Activated CD8-positive, alpha-beta memory T cell treated with anti-CD3 and anti-CD28 coated beads, Interleukin-2, amount 50 U/mL, for 48 hours (primary cell): ENCODE results near the gene PRKG1.

Experiments used
- DNase-seq: peaks from one replicate; pipeline ENCODE4 v3.0.0-alpha.2; 2020

Gene PRKG1

DNA sequence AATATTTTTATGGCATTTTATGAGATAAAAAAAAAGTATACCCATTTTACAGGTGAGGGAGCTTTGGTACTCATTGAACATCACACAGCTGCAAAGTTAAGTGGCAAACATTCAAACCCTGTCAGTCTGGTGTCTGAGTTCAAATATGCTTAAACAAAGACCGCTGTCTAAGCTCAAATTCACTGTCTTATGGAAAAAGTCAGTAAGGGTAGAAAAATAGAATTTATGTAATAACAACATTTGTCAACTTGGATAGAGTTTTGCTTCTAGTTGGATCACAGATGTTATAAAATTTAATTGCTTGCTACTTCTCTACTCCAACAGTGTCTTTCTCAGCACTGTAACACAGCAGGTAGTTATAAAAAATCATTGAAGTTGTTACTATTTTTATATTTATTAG is 786.8 kb downstream of the PRKG1 start:
- DNase-seq: no peak

DNA sequence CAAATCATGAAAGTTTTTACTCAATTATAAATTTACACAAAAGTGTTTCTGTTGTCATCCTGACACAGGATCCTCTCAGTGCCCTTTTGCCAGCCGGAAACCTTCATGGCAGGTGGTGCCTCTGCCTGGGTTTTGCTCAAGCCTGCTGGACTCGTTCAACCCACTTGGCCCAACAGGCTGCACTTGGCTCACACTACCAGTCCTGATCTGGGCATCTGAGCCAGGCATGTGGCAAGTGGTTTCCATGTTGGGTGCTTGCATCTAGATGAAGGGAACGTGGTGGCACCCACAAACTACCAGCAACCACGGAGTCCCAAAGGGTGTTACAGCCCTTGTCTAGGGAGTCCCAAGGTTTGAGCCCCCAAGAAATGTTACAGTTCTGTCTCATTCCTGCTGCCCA is 787.4 kb downstream of the PRKG1 start:
- no peak for DNase-seq

DNA sequence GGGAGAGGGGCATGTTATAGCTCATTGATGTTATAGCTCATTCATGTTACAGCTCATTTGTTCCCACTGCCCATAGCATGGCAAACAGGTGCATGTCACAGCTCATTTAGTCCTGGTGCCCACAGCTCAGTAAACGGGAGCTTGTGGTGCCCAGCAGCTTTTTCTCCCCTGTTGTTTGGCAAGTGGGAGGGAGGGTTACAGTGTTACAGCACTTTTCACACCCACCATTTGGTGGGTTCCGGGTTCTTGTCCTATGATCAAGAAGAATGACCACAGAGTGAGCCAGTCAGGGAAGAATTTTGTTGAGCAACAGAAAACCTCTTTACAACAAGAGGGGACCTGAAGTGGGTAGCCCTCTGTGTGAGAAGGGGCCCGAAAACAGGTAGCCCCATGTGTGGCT is 787.9 kb downstream of the PRKG1 start:
- no peak for DNase-seq

DNA sequence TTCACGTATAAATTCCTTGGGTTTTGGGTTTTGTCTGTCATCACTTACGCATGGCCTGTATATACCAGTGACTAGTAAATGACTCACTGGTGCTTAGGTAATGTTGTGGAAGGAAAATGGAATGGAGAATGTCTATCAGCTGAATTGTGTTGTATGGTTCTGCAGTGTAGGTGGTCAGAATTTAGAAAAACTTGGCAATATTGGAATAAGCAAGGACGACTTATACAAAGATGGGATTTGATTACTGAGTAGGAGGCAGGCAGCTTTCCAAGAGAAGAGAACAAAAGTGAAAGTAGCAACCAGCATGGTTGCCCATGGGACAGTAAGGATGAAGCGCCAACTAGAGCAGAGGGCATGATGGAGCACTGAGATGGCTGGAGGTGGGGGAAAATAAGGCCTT is 793.7 kb downstream of the PRKG1 start:
- no peak for DNase-seq

DNA sequence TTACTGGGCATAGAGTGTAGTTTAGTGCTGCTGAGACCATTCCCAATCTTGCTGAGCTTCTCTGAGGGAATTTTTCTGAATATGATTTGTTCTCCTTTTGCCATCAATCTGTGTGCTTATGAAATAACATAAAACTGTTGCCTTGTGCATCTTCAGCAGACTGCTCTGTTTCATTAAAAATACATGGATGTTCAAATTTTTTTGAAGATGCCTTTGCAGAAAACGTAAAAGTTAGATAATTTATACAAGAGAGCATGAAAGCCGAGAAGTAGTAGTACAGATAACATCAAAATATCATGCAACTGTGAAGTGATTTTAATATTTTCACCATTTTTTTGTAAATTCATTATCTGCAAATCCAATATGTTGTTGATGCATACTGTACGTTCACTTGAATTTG is 799.8 kb downstream of the PRKG1 start:
- no peak for DNase-seq

DNA sequence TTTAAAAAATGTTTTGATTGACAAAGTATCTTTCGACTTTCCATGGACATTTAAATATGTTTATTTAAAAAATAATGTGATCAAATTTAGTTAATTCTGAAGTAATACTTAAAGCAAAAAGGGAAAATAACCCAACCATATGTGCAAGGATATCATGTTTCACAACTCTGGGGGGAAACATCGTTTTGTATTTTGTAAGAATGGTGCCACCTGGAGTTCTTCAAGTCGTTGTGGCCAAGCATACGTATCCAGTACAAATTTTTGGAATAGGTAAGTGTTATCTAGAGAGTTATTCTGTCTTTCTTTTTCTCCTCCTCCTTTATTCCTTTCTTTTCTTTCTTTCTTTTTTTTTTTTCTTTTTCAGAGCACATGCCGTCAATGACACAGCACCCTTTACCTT is 801.3 kb downstream of the PRKG1 start:
- no peak for DNase-seq

DNA sequence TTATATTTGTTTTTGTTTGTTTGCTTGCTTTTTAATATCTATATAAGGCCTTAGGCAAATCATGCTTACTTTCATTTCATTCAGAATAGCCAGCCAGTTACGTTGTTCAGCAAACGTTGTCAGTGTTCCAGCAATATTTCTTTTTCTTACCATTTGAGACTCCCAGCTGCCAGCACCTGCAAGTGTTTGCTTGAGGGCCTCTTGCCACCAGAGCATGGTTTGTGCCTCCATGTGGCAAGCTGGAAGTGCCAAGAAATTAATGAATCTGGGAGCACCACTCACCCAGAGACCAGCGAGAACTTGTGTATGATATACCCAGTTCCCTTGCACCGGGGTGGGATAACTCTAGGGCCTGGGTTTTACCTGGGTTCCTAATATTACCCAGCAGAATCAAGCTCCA is 802.2 kb downstream of the PRKG1 start:
- DNase-seq: no peak

DNA sequence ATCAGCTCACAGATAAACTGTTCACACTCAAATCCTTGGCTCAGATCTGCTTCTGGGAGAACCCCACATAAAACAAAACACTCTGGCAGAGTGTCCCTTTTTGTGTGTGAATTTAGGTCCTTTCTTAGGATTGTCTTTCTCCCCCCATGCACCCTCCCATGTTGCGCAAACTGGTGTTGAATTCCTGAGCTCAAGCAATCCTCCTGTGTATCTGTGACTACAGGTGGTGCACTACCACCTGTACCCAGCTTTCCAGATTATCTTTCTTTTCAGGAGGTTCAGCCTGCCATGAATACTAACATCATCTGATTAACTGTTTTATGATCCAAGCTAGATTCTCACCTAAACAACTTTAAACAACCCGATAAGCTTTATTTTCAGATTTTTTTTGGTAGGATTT is 802.7 kb downstream of the PRKG1 start:
- DNase-seq: no peak

DNA sequence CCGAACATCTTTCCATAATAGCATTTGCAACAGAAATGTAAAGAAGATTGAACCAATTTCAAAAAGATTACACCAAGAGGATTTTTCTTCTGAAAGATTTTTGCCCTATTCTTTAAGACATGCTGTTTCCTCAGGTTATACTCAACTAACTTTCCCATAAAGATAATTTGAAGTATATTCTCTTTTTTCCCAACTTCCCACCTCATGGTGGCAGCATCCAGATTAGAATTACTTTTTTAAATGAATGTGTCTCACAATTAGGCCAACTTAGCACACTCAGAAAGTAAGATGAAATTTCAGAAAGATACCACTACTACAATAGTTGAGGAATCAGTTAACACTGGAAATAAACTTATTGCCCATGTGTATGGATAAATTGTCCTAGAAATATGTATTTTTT is 803.3 kb downstream of the PRKG1 start:
- DNase-seq: no peak

DNA sequence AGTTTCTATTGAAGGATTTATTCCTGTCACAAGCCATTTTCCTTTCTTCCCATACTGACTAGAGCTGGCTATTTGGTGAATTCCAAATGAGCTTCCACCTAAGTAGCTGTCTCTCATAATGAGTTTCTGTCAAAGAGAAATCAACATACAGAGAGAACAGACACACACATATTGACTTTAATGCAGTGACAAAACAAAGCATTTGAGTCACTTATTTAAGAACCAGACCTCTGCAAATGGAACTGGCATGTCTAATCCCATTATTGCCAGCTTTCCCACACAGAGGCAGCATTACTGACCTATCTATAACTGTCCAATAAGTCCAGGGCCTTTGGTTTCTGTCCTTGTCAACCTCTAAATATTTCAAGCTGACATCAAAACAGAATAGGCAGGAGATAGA is 804.4 kb downstream of the PRKG1 start:
- no peak for DNase-seq

DNA sequence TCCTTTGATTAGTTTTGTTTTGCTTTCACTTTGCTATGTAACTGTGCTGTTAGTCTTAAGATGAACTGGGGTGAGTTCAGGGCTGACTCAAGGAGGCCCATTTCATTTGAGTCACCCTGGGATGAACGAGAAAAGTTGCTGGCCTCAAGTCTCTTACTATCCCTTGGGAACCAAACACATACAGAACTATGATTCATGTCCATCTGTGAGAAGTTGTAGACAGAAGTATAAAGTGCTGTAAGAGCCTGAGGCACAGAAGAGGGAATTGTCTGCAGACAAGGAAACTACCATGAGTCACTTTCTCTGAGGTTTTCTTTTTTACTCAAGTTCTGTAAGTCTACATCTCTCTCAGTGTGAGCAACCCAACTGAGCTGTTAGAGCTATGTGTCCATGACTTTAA is 805.0 kb downstream of the PRKG1 start:
- DNase-seq: no peak

DNA sequence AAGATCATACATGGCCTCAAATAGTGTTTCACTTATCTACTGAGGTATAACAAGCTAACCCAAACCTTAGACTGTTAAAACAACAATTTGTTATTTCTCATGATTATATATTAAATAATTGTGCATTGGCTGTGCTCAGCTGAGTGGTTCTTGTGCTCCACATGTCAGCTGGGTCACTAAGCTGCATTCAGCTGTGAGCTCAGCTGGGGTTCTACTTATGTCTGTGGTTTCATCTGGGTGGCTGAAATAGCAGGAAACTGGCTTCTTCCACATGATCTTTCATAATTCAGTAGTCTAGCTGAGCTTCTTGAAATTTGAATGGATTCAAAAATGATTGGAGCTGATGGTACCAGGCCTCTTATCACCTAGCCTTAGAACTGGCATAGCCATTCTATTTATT is 806.9 kb downstream of the PRKG1 start:
- no peak for DNase-seq

DNA sequence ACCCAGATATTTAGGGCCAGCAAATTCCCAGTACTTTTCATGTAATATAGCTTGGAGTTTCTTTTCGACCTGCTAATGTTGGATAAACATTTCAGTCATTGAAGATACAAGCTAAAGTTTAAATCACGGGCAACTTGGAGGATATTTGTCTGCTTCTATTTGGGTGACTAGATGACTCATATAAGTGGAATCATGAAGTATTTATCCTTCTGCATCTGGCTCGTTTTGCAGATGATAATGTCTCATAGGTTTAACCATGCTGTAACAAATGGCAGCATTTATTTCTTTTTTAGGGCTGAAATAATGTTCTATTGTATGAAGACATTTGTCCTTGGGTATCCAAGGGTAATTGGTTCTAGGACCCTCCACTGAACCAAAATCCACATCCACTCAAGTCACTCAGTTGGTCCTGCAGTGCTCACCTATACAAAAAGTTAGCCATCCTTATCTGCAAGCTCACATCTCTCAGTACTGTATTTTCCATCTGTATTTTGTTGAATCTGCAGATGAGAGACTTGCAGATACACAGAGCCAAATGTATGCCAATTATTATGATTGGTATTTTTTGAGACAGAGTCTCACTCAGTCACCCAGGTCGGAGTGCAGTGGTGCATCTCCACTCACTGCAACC is 812.3 kb downstream of the PRKG1 start:
- DNase-seq: no peak

DNA sequence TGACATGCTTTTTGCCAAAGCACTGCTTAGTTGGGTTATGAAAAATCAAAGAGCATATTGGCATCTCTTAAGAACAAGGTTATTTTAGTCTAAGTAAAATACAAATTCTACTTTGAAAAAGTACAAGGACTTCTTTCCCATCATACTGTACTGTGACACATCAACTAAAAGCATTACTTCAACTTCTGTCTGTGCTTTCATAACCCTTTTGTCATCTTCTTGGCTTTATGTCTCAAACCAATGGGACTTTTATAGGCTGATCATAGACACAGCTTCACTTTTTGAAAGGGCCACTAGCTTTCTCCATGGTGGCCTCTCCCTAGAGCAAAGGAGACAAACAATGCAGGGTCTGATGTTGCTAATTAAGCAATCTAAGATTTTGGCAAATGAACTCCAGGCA is 814.0 kb downstream of the PRKG1 start:
- DNase-seq: no peak

DNA sequence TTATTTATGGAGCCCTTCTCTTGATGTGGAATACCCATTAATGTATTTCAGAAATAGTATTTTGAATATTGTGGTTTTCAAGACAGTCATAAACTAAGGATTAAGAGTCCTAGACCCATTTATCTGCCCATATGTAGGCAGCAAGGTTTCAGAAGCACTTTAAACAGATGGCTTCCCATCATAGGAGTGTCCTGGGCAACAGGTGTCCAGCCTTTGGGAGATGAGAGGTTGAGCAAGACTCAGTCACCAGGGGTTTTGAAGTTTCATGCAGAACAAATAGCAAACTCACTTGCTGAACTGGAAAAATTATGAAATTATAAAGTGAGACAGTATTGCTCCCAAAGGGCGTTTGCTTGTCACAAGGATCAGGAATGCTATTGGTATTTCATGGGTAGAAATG is 818.0 kb downstream of the PRKG1 start:
- no peak for DNase-seq

DNA sequence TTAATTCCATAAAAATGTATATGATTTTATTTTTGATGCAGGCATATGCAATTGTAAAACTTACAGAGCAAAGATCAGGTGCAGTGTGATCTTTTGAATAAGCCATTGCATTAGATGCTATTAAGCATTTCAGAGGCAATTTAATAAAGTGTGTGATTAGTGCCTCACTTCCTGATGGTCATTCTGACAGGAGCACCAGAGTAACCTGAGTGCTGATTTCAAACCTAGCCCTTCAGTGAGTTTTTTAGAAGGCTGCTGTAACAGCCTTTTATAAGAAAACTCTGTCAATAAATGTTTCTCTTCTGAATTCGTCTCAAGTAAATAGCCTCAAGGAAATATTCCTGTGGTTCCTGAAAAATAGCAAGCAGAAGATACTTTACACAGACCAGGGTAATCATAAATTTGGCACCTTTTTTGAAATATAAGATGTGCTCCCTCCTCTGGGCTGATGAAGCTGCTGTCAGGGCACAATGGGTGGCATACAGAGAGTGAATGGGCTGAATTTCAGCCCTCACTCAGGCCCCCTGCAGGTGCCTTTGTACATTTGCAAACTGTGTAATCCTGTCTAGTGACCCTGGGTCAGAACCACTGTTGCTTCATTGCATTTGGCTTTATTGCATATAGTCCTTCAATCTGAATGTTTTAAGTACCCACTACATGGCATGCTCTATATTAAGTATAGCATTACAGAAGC is 818.8 kb downstream of the PRKG1 start:
- DNase-seq: no peak

DNA sequence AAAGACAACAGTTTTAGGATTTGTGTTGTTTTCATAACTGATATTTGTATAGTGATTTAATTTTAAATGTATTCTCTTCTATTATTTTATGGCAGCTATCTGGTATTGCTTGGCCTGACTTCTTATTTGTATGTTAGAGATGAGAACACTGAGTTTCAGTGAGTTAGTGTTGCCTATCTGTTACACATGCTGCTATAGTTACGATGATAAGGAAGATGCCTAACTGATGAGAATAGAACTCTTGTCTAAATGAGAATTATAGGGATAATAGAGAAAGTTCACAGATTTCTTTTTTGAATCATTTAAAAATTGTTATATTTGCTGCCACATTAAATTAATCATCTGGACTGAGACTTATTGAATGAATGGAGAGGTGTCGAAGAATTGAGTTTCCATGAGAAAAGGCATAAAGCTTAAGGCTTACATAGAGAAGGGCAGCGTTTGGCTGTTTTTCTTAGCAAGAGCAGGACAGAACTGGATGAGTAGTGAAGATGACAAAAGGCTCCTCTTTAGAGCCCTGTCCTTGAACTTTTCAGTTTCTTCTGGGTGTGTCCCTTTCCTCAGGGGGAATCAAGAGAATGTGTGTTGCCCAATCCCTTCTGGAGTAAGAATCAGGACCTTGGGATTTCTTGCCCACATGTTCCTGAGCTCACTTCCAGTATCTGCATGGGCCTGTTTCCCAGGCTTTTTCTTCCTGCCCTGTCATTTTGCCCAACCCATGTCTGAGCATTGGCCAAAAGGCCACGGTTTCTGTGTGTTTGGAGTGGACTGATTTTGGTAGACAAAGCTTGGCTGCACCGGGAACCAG is 820.7 kb downstream of the PRKG1 start:
- DNase-seq: no peak

DNA sequence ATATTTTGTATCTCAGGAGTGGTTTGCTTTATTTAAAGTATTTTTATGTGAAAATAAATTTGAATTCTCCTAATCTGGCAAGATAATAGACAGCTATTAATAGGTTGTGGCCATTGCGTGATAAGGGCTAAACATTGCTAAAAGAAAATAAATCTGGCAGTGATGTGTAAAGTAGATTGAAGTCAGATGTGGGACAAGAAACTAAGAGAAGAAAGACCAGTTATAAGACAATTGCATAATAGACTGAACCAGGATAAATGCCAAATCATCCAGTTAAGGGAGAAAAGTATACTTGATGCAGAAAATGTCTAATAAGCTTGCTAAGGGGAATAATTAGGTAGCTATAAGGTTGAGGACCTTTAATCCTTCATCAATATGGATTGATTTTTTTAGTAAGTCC is 822.6 kb downstream of the PRKG1 start:
- no peak for DNase-seq

DNA sequence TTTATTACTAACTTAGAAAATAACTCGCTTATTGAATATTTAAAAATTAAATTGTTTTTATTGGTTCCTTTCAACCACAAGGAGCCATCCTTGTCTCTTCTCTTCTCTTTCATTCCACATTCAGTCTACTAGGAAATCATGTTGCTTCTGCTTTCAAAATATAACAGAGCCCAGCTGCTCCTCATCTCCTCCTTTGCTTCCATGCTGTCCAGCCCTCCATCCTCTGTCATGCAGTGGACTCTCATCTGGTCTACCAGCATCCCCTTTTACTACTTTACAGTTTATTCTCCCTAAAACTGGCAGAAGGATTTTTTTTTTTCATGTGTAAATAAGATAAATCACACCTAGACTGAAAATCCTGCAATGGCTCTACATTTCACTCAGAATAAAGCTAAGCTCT is 823.3 kb downstream of the PRKG1 start:
- no peak for DNase-seq

DNA sequence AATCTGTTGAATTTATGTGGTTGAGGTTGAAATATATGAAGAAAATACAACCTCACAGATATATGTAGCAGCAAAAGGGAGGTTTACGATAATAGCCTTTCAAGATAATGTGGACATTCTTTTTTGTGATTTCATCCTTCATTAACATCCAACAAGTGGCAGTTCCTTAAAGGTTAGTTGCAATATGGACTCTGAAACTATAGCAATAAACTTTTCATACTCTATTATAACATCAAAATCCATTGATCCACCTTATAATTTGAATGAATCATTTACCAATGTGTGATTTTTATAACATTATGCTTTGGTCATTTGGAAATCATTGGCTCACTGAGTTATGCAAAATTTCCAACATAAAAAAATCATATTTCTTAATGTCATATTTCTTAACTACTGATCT is 825.9 kb downstream of the PRKG1 start:
- no peak for DNase-seq

DNA sequence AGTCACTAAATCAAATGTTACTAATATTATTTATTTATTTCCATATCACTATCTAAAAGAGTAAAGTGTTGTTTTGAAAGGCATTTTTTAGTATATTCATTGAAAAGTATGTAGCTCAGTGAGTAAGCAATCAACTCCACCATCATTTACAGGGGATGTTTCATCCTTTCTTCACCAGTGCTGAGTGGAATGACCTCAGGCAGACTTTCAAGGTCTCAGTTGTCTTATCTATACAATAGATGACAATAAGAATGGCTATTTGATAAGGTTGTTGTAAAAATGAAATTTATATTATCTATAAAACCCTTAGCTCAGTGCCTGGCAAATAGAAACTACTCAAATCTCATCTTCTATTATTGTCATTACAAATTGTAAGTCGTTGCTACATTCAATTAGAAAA is 829.4 kb downstream of the PRKG1 start:
- DNase-seq: no peak

DNA sequence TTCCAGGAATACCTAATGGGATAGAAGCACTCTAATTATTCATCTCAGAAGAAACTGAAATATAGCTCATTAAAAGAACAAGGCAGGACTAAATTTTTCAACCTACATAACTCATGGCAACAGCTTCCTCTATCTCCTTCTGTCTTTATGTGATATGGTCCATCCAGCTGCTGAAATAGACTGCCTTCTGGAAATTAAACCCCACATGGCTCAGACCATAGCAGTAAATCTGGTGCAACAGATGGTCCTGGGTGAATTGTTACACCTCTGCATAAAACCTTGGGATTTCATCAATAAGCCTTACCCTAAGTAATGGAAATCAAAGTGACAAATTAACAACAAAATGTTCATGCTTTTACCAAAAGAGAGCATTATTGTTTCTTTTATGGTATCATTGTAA is 830.7 kb downstream of the PRKG1 start:
- no peak for DNase-seq

DNA sequence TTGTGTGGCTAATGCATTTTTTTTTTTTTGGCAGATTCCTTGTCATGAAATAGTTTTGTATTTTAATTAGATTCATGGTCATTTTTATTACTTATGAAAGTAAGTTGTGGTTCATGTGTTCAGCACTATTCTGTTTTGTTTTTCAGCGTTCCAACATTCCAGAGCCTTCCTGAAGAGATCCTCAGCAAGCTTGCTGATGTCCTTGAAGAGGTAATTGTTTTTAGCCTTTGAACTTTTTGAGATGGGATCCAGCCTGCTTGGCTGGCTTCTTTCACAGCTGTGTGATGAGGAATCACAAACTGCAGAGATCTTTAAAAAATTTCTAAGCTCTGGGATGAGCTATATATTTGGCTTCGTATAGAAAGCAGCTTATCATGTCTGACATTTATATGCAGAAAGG is 833.1 kb downstream of the PRKG1 start:
- no peak for DNase-seq

DNA sequence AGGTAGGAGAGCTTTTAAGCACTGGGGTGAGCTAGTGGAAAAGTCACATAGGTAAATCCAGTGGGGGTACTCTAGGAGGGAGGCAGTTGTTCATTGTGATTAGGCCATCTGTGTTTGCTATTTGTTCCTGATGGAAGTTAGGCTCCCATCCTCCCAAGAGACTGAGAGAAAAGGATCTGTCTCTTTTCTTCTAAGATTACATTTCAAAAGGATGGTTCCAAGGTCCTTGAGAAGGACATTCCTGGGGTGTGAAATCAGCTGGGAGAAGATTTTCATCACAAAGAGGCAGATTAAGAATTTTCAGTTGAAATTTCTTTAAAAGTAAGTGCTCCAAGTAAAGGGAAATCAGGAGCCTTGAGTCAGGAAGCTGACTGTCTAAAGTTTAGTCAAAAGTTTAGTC is 835.9 kb downstream of the PRKG1 start:
- no peak for DNase-seq
